ENCODE data around the gene ZNF579. TPM values are rescaled to one million over a fixed set of nuclear protein-coding genes. Genes with fewer than 3 reads are reported as not detected.

Gene ZNF579
- total and polyA plus RNA-seq, 9 of the 15 experiments (the other 6 are each of a cell fraction or from before 2014, with no cell fraction given) = 0.06 to 15.9 (median 1.6) TPM

DNA sequence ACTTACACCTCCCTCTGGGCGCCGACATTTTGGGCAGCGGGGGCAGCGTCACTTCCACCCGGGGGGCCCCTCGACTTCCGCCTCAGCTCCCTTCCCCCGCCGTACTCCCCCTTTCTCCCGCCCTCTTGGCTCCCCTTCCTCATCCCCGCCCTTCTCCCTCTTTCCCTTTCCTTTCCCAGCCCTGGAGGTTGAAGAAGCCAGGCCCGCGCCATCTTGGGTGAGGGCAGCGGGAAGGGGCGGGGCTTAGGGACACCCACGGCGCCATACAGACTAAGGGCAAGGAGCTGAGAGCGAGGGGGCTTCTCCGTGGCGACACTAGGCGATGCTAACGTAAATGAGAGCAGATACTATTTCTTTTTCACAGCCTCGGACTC, 18.8 kb upstream of the ZNF579 start, which contains the start of gene FIZ1 (continued):
- TF ChIP-seq, protein P1, sequence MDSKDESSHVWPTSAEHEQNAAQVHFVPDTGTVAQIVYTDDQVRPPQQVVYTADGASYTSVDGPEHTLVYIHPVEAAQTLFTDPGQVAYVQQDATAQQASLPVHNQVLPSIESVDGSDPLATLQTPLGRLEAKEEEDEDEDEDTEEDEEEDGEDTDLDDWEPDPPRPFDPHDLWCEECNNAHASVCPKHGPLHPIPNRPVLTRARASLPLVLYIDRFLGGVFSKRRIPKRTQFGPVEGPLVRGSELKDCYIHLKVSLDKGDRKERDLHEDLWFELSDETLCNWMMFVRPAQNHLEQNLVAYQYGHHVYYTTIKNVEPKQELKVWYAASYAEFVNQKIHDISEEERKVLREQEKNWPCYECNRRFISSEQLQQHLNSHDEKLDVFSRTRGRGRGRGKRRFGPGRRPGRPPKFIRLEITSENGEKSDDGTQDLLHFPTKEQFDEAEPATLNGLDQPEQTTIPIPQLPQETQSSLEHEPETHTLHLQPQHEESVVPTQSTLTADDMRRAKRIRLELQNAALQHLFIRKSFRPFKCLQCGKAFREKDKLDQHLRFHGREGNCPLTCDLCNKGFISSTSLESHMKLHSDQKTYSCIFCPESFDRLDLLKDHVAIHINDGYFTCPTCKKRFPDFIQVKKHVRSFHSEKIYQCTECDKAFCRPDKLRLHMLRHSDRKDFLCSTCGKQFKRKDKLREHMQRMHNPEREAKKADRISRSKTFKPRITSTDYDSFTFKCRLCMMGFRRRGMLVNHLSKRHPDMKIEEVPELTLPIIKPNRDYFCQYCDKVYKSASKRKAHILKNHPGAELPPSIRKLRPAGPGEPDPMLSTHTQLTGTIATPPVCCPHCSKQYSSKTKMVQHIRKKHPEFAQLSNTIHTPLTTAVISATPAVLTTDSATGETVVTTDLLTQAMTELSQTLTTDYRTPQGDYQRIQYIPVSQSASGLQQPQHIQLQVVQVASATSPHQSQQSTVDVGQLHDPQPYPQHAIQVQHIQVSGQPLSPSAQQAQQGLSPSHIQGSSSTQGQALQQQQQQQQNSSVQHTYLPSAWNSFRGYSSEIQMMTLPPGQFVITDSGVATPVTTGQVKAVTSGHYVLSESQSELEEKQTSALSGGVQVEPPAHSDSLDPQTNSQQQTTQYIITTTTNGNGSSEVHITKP (IDR thresholded peaks at IDR 0.05; ENCODE audit: partially characterized antibody) = peak; percentile 81
- TF ChIP-seq ZNF785 (CRISPR knock-in tag; IDR thresholded peaks at IDR 0.05) (no peak), MTA2 (IDR thresholded peaks at IDR 0.05; ENCODE audit: low read depth) (no peak), MCM2 (IDR thresholded peaks at IDR 0.05; ENCODE audit: low read depth) (no peak), ZNF583 (CRISPR knock-in tag; IDR thresholded peaks at IDR 0.05) (no peak), BDP1 (IDR thresholded peaks at IDR 0.05; ENCODE audit: insufficient read depth, insufficient read length) (no peak), ZNF124 (CRISPR knock-in tag; IDR thresholded peaks at IDR 0.05) (no peak), ZNF436 (CRISPR knock-in tag; IDR thresholded peaks at IDR 0.05) (no peak), ILF3 (IDR thresholded peaks at IDR 0.05; ENCODE audit: borderline replicate concordance) (no peak), ZNF384 (IDR thresholded peaks at IDR 0.05; ENCODE audit: low read depth, low read length) (peak; percentile 6; the same call in 1 of the 2 replicates), KLF16 (IDR thresholded peaks at IDR 0.05) (no peak), GATAD2B (IDR thresholded peaks at IDR 0.05; ENCODE audit: borderline replicate concordance) (no peak), XRCC5 (IDR thresholded peaks at IDR 0.05; ENCODE audit: low read depth, low read length) (no peak)
- TF ChIP-seq, protein P2, sequence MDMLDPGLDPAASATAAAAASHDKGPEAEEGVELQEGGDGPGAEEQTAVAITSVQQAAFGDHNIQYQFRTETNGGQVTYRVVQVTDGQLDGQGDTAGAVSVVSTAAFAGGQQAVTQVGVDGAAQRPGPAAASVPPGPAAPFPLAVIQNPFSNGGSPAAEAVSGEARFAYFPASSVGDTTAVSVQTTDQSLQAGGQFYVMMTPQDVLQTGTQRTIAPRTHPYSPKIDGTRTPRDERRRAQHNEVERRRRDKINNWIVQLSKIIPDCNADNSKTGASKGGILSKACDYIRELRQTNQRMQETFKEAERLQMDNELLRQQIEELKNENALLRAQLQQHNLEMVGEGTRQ (CRISPR knock-in tag; IDR thresholded peaks at IDR 0.05) = no peak
- TF ChIP-seq, protein P3, sequence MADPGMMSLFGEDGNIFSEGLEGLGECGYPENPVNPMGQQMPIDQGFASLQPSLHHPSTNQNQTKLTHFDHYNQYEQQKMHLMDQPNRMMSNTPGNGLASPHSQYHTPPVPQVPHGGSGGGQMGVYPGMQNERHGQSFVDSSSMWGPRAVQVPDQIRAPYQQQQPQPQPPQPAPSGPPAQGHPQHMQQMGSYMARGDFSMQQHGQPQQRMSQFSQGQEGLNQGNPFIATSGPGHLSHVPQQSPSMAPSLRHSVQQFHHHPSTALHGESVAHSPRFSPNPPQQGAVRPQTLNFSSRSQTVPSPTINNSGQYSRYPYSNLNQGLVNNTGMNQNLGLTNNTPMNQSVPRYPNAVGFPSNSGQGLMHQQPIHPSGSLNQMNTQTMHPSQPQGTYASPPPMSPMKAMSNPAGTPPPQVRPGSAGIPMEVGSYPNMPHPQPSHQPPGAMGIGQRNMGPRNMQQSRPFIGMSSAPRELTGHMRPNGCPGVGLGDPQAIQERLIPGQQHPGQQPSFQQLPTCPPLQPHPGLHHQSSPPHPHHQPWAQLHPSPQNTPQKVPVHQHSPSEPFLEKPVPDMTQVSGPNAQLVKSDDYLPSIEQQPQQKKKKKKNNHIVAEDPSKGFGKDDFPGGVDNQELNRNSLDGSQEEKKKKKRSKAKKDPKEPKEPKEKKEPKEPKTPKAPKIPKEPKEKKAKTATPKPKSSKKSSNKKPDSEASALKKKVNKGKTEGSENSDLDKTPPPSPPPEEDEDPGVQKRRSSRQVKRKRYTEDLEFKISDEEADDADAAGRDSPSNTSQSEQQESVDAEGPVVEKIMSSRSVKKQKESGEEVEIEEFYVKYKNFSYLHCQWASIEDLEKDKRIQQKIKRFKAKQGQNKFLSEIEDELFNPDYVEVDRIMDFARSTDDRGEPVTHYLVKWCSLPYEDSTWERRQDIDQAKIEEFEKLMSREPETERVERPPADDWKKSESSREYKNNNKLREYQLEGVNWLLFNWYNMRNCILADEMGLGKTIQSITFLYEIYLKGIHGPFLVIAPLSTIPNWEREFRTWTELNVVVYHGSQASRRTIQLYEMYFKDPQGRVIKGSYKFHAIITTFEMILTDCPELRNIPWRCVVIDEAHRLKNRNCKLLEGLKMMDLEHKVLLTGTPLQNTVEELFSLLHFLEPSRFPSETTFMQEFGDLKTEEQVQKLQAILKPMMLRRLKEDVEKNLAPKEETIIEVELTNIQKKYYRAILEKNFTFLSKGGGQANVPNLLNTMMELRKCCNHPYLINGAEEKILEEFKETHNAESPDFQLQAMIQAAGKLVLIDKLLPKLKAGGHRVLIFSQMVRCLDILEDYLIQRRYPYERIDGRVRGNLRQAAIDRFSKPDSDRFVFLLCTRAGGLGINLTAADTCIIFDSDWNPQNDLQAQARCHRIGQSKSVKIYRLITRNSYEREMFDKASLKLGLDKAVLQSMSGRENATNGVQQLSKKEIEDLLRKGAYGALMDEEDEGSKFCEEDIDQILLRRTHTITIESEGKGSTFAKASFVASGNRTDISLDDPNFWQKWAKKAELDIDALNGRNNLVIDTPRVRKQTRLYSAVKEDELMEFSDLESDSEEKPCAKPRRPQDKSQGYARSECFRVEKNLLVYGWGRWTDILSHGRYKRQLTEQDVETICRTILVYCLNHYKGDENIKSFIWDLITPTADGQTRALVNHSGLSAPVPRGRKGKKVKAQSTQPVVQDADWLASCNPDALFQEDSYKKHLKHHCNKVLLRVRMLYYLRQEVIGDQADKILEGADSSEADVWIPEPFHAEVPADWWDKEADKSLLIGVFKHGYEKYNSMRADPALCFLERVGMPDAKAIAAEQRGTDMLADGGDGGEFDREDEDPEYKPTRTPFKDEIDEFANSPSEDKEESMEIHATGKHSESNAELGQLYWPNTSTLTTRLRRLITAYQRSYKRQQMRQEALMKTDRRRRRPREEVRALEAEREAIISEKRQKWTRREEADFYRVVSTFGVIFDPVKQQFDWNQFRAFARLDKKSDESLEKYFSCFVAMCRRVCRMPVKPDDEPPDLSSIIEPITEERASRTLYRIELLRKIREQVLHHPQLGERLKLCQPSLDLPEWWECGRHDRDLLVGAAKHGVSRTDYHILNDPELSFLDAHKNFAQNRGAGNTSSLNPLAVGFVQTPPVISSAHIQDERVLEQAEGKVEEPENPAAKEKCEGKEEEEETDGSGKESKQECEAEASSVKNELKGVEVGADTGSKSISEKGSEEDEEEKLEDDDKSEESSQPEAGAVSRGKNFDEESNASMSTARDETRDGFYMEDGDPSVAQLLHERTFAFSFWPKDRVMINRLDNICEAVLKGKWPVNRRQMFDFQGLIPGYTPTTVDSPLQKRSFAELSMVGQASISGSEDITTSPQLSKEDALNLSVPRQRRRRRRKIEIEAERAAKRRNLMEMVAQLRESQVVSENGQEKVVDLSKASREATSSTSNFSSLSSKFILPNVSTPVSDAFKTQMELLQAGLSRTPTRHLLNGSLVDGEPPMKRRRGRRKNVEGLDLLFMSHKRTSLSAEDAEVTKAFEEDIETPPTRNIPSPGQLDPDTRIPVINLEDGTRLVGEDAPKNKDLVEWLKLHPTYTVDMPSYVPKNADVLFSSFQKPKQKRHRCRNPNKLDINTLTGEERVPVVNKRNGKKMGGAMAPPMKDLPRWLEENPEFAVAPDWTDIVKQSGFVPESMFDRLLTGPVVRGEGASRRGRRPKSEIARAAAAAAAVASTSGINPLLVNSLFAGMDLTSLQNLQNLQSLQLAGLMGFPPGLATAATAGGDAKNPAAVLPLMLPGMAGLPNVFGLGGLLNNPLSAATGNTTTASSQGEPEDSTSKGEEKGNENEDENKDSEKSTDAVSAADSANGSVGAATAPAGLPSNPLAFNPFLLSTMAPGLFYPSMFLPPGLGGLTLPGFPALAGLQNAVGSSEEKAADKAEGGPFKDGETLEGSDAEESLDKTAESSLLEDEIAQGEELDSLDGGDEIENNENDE (IDR thresholded peaks at IDR 0.05; ENCODE audit: low read depth, low read length) = no peak

All from K562 (cell line).